MM.1S (cell line): ENCODE measurements around the gene TBC1D5.
A peak's percentile ranks its signal among the peaks of the same experiment; 100 is the strongest.

Experiments used
- DNase-seq: peaks from one replicate; pipeline ENCODE4 v3.0.0-alpha.2; 2015
- H2AFZ ChIP-seq: fragments of 300-600 bp; sonication (generic); 2 replicates; pipeline ENCODE4 v1.6.0; 2016; ENCODE audit warnings: antibody characterized with exemption, low read length
- H3F3A ChIP-seq: fragments of 300-600 bp; sonication (generic); 2 replicates; pipeline ENCODE4 v1.6.1; 2016; ENCODE audit warnings: mild to moderate bottlenecking, antibody characterized with exemption, low read length, moderate library complexity, mixed read lengths; ENCODE audit not compliant: insufficient read depth
- H3K27ac ChIP-seq: fragments of 300-600 bp; sonication (generic); 2 replicates; pipeline ENCODE4 v1.5.1; 2016; ENCODE audit warnings: mild to moderate bottlenecking, low read length
- H3K27me3 ChIP-seq: fragments of 300-600 bp; sonication (generic); replicated peaks from 2 replicates; pipeline ENCODE4 v1.6.0; 2016; ENCODE audit warnings: low read length; ENCODE audit not compliant: insufficient read depth
- H3K36me3 ChIP-seq: fragments of 300-600 bp; sonication (generic); replicated peaks from 2 replicates; pipeline ENCODE4 v1.6.1; 2016; ENCODE audit warnings: mild to moderate bottlenecking, low read length, mixed read lengths; ENCODE audit not compliant: insufficient read depth
- H3K4me1 ChIP-seq: fragments of 300-600 bp; sonication (generic); 2 replicates; pipeline ENCODE4 v1.6.1; 2016; ENCODE audit warnings: low read length, mixed read lengths
- H3K4me2 ChIP-seq: fragments of 300-600 bp; sonication (generic); 2 replicates; pipeline ENCODE4 v1.6.0; 2016; ENCODE audit warnings: low read depth, low read length
- H3K4me3 ChIP-seq: fragments of 300-600 bp; sonication (generic); 2 replicates; pipeline ENCODE4 v1.5.1; 2016; ENCODE audit warnings: low read length, mixed read lengths
- H3K79me2 ChIP-seq: fragments of 300-600 bp; sonication (generic); 2 replicates; pipeline ENCODE4 v1.6.1; 2016; ENCODE audit warnings: mixed run types, low read length, mixed read lengths
- H3K9ac ChIP-seq: fragments of 300-600 bp; sonication (generic); 2 replicates; pipeline ENCODE4 v1.6.1; 2016; ENCODE audit warnings: low read length, mixed read lengths
- H3K9me2 ChIP-seq: fragments of 300-600 bp; sonication (generic); replicated peaks from 2 replicates; pipeline ENCODE4 v1.6.1; 2016; ENCODE audit warnings: mild to moderate bottlenecking, low read length, mixed read lengths; ENCODE audit not compliant: insufficient read depth
- H3K9me3 ChIP-seq: fragments of 300-600 bp; sonication (generic); replicated peaks from 2 replicates; pipeline ENCODE4 v1.6.1; 2016; ENCODE audit warnings: mild to moderate bottlenecking, low read length, mixed read lengths; ENCODE audit not compliant: insufficient read depth
- H4K20me1 ChIP-seq: fragments of 300-600 bp; sonication (generic); 2 replicates; pipeline ENCODE4 v1.6.1; 2016; ENCODE audit warnings: mild to moderate bottlenecking, low read length, moderate library complexity, mixed read lengths; ENCODE audit not compliant: insufficient read depth
- CTCF ChIP-seq: fragments of 300-600 bp; sonication (generic); IDR thresholded peaks from 2 replicates; pipeline ENCODE4 v1.5.1; 2016; ENCODE audit warnings: antibody characterized with exemption, low read length, mixed read lengths
- EZH2 ChIP-seq: fragments of 300-600 bp; sonication (generic); optimal IDR thresholded peaks from 2 replicates; pipeline ENCODE3; 2017; ENCODE audit warnings: low read depth, mild to moderate bottlenecking, antibody characterized with exemption, low read length, mixed read lengths
- EZH2phosphoT487 ChIP-seq: fragments of 300-600 bp; sonication (generic); IDR thresholded peaks from 2 replicates; pipeline ENCODE4 v1.6.1; 2018; ENCODE audit warnings: antibody characterized with exemption, low read length

Gene TBC1D5

GRCh38 chr3:17154221-17154620, 588.2 kb downstream of the TBC1D5 start:
- no peak overlapping the region for H3K4me3 ChIP-seq
- TF ChIP-seq EZH2phosphoT487, result no peak
- TF ChIP-seq CTCF, result no peak
- TF ChIP-seq EZH2, result no peak
- peaks cover 20% of the 10 kb centered on the region for H3K27me3 ChIP-seq
- H4K20me1 ChIP-seq, result no peaks in the 10 kb centered on the region
- no peak for DNase-seq
- peaks cover 7% of the 10 kb centered on the region; the same call in 1 of the 2 replicates for H3F3A ChIP-seq
- H3K4me1 ChIP-seq, result peaks cover 10% of the 10 kb centered on the region
- no peak overlapping the region for H3K4me2 ChIP-seq
- no peaks in the 10 kb centered on the region for H3K9me3 ChIP-seq
- H3K27ac ChIP-seq, result no peak overlapping the region
- no peaks in the 10 kb centered on the region for H3K9me2 ChIP-seq
- no peaks in the 10 kb centered on the region for H3K36me3 ChIP-seq
- H3K9ac ChIP-seq, result no peak overlapping the region
- no peak overlapping the region for H2AFZ ChIP-seq
- H3K79me2 ChIP-seq, result no peaks in the 10 kb centered on the region

DNA sequence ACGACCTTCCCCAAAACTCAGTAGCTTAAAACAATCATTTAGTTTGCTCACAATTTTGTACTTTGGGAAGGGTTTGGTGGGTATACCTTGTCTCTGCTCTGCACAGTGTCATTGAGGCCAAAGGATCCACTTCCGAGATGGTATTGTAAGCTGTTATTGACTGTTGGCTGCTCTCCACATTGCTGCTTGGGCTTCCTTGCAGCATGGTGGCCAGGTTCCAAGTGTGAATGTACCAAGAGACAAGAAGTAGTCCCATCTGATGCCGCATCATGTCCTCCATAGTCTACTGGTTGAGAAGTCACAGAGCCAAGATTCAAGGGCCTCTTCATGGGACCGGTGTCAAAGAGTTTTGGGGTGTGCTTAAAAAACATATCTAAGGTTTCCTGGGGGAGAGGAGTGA, 589.2 kb downstream of the TBC1D5 start:
- no peaks in the 10 kb centered on the region for H3K9me3 ChIP-seq
- DNase-seq, result no peak
- peaks cover 10% of the 10 kb centered on the region for H3K4me1 ChIP-seq
- H3K36me3 ChIP-seq, result no peaks in the 10 kb centered on the region
- H3K27me3 ChIP-seq, result peaks cover 20% of the 10 kb centered on the region
- TF ChIP-seq EZH2 (no peak), EZH2phosphoT487 (no peak), CTCF (no peak)
- no peaks in the 10 kb centered on the region for H3K9me2 ChIP-seq
- H2AFZ ChIP-seq, result no peak overlapping the region
- no peak overlapping the region for H3K4me2 ChIP-seq
- no peaks in the 10 kb centered on the region for H4K20me1 ChIP-seq
- H3K9ac ChIP-seq, result no peak overlapping the region
- H3K4me3 ChIP-seq, result no peak overlapping the region
- no peaks in the 10 kb centered on the region for H3K79me2 ChIP-seq
- H3K27ac ChIP-seq, result no peak overlapping the region
- peaks cover 7% of the 10 kb centered on the region; the same call in 1 of the 2 replicates for H3F3A ChIP-seq

GRCh38 chr3:17151598-17152373, 590.6 kb downstream of the TBC1D5 start:
- Histone ChIP-seq H3K79me2 (no peaks in the 10 kb centered on the region), H3K4me3 (no peak overlapping the region), H3K4me1 (peaks cover 10% of the 10 kb centered on the region), H3K9me2 (no peaks in the 10 kb centered on the region), H3K27ac (no peak overlapping the region), H3K9me3 (no peaks in the 10 kb centered on the region), H3K36me3 (no peaks in the 10 kb centered on the region), H2AFZ (no peak overlapping the region), H3K9ac (no peak overlapping the region), H3K4me2 (peak overlapping the region; percentile 6; the same call in 1 of the 2 replicates), H4K20me1 (no peaks in the 10 kb centered on the region), H3F3A (peaks cover 7% of the 10 kb centered on the region; the same call in 1 of the 2 replicates), H3K27me3 (peaks cover 20% of the 10 kb centered on the region)
- DNase-seq, result peak; percentile 95
- TF ChIP-seq EZH2phosphoT487 (no peak), EZH2 (no peak), CTCF (no peak)
